Measurements from ENCODE around the gene OR10J4. TPM values are rescaled to one million over a fixed set of nuclear protein-coding genes. Genes with fewer than 3 reads are reported as not detected.

OR10J4 gene
- total and polyA plus RNA-seq, 4 experiments from 2014 or later, result not detected

DNA sequence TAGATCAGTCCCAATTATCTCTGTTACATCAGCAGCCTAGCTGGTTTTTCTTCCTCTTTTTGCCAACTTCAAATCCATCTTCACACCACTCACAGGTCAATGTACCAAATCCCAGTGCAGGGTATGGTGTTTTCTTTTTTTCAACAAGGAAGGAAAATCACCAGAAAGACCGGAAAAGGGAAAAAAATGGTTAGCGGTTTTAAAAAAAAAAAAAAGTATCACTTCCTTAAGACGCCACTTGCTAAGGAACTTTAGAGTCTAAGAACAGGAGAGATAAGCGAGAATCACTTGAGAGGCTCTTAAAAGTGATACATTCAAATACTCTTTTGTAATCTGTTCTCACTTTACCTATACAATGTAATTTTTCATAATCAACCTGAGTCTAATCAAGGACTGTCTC, 4.5 kb downstream of the OR10J4 start:
- Histone ChIP-seq H3K4me3 (ENCODE audit: low read length in 2 of 2) (no peak overlapping the region), H3K4me1 (ENCODE audit: insufficient read depth, low read length) (no peaks in the 10 kb centered on the region), H3K36me3 (ENCODE audit: insufficient read depth, low read length) (no peaks in the 10 kb centered on the region), H3K9me3 (ENCODE audit: control insufficient read depth in 1 of 2, low read length in 2 of 2) (no peaks in the 10 kb centered on the region), H3K27me3 (ENCODE audit: insufficient read depth, low read length) (no peaks in the 10 kb centered on the region), H3K27ac (ENCODE audit: low read depth, low read length) (no peak overlapping the region)
- intact Hi-C loops (cut with micrococcal nuclease), result no loop called here
- H3K36me3 Mint-ChIP-seq, result no peaks in the 10 kb centered on the region
- no peaks in the 10 kb centered on the region for H3K4me1 Mint-ChIP-seq
- peaks cover 4 to 17% of the 10 kb centered on the region in 2 donors for H3K27me3 Mint-ChIP-seq
- no peak overlapping the region for H3K4me3 Mint-ChIP-seq
- DNase-seq, result no peak
- CTCF ChIA-PET (ENCODE audit: partially characterized antibody), result interaction anchor here (0.7 kb wide), 1 partner anchor 459 kb away, joined by 4 read pairs; no protein-coding TSS in a partner anchor
- POLR2A ChIA-PET (ENCODE audit: partially characterized antibody), result no interaction called here
- no peak overlapping the region for H3K27ac Mint-ChIP-seq
- peaks cover 0 to 1% (median 0%) of the 10 kb centered on the region in 8 donors for H3K9me3 Mint-ChIP-seq

DNA sequence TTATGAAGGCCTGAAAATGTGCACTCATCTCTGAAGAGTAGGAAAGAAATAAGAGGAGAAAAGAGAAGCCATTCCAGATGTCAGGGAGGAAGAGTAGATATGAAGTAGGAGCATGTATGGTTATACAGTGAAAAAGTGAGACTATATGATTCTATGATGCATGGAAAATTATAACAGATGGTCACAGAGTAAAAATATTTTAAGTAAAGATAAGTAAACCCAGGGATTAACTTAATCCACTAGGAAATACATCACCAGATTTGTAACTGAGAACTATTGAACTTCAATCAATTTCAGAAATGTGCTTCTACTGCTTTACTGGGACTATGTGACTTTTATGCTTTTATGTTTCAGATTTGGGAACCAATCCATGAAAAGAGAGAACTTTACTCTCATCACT, 7.4 kb downstream of the OR10J4 start, which contains the start of gene OR10J1:
OR10J1 (plus strand) TSS at position 301 of the 400 bp plus-strand sequence; CDS start at position 371, 70 bp downstream.
- H3K36me3 Mint-ChIP-seq, result no peaks in the 10 kb centered on the region
- no peak within 1 kb of the TSS for H3K4me3 ChIP-seq (ENCODE audit: low read length in 2 of 2)
- H3K27me3 ChIP-seq (ENCODE audit: insufficient read depth, low read length), result no peaks in the 10 kb centered on the region
- H3K27ac Mint-ChIP-seq, result no peak within 1 kb of the TSS
- H3K9me3 Mint-ChIP-seq, result peaks cover 0 to 1% (median 0%) of the 10 kb centered on the region in 8 donors
- H3K36me3 ChIP-seq (ENCODE audit: insufficient read depth, low read length), result no peaks in the 10 kb centered on the region
- intact Hi-C loops (cut with micrococcal nuclease), result no loop called here
- CTCF ChIA-PET (ENCODE audit: partially characterized antibody), result no interaction called here
- H3K27ac ChIP-seq (ENCODE audit: low read depth, low read length), result no peak within 1 kb of the TSS
- H3K27me3 Mint-ChIP-seq, result peaks cover 9 to 18% of the 10 kb centered on the region in 2 donors
- no peaks in the 10 kb centered on the region for H3K4me1 ChIP-seq (ENCODE audit: insufficient read depth, low read length)
- no peaks in the 10 kb centered on the region for H3K4me1 Mint-ChIP-seq
- POLR2A ChIA-PET (ENCODE audit: partially characterized antibody), result no interaction called here
- DNase-seq, result no peak
- H3K9me3 ChIP-seq (ENCODE audit: control insufficient read depth in 1 of 2, low read length in 2 of 2), result no peaks in the 10 kb centered on the region
- no peak within 1 kb of the TSS for H3K4me3 Mint-ChIP-seq

DNA sequence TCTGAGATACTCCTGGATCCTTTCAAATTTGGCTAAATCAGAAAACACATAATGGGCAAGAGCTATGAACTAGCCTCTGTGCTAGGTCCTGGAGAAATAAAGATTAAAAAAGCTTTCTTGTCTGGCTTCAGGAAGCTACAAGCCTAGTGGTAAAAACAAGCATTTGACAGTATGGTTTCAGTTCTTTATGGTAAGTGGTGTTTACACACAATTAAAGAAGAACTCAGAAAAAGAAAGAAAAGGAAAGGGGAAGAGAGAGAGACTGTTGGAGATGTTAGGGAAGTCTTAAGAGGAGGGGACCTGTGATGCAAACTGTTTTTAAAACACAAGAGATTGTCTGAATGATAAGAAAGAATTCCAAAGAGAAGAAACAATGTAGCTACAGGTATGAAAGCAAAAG, 9.4 kb downstream of the OR10J4 start:
- Mint-ChIP-seq H3K4me1 (no peaks in the 10 kb centered on the region), H3K27ac (no peak overlapping the region), H3K9me3 (peaks cover 0 to 3% (median 0%) of the 10 kb centered on the region in 8 donors), H3K36me3 (no peaks in the 10 kb centered on the region), H3K27me3 (peaks cover 9 to 16% of the 10 kb centered on the region in 2 donors), H3K4me3 (no peak overlapping the region)
- H3K36me3 ChIP-seq (ENCODE audit: insufficient read depth, low read length), result no peaks in the 10 kb centered on the region
- H3K27ac ChIP-seq (ENCODE audit: low read depth, low read length), result no peak overlapping the region
- ChIA-PET POLR2A (ENCODE audit: partially characterized antibody) (no interaction called here), CTCF (ENCODE audit: partially characterized antibody) (no interaction called here)
- no peaks in the 10 kb centered on the region for H3K9me3 ChIP-seq (ENCODE audit: control insufficient read depth in 1 of 2, low read length in 2 of 2)
- H3K4me1 ChIP-seq (ENCODE audit: insufficient read depth, low read length), result no peaks in the 10 kb centered on the region
- H3K4me3 ChIP-seq (ENCODE audit: low read length in 2 of 2), result no peak overlapping the region
- no peaks in the 10 kb centered on the region for H3K27me3 ChIP-seq (ENCODE audit: insufficient read depth, low read length)
- DNase-seq, result no peak
- intact Hi-C loops (cut with micrococcal nuclease), result no loop called here

DNA sequence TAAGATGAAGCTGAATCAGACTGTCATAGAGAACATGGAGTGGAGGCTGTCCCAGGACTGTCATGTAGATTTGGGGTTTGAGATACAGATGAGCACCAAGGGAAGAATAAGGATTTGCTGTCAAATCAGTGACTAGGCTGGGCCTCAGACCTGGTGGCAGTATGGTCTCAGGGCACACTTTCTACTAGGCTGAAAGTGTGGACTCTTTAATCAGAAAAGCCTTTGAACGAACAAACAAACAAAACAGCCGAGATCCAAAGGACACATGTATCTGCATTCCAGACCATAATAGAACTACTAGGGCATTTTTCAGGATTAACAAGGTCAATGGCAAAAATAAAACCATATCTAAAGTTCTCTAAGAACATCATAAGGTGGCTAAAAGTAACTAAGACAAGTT, 10.4 kb downstream of the OR10J4 start:
- no peak for DNase-seq
- intact Hi-C loops (cut with micrococcal nuclease), result no loop called here
- ChIA-PET CTCF (ENCODE audit: partially characterized antibody) (no interaction called here), POLR2A (ENCODE audit: partially characterized antibody) (no interaction called here)
- Histone ChIP-seq H3K4me3 (ENCODE audit: low read length in 2 of 2) (no peak overlapping the region), H3K27me3 (ENCODE audit: insufficient read depth, low read length) (no peaks in the 10 kb centered on the region), H3K9me3 (ENCODE audit: control insufficient read depth in 1 of 2, low read length in 2 of 2) (no peaks in the 10 kb centered on the region), H3K4me1 (ENCODE audit: insufficient read depth, low read length) (no peaks in the 10 kb centered on the region), H3K36me3 (ENCODE audit: insufficient read depth, low read length) (no peaks in the 10 kb centered on the region), H3K27ac (ENCODE audit: low read depth, low read length) (no peak overlapping the region)
- Mint-ChIP-seq H3K4me3 (no peak overlapping the region), H3K9me3 (peaks cover 0 to 4% (median under 1%) of the 10 kb centered on the region in 8 donors), H3K27ac (no peak overlapping the region), H3K4me1 (no peaks in the 10 kb centered on the region), H3K36me3 (no peaks in the 10 kb centered on the region), H3K27me3 (peaks cover 9 to 18% of the 10 kb centered on the region in 2 donors)

DNA sequence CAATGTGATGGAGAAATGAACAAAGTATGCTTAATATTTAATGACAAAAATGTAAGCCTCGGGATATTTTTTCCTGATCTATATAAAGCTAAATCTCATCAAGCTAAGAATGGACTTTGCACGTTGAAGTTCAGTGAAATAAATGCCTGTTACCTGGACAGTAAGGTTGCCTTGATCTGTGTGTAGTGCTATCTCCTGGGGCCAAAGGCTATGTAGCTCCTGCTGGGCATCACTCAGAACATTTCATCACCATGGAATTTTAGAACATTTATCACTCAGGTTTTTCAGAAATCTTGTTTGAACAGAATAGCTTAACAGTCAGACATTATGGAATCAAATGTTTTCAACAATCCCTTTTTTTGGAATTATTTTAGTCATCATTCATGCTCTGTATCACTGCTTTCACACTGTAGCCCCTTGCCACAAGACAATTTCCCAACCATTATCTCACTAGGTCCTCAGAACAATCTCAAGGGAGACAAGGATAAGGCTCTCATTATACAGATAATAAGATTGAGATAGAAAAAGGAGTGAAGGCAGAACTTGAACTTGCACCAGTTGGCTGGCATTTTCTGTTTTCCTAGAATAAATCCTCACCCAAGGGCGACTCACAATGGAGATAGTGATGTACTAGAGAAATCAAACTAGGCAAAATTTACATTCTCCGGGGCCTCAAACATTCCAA, 11.2 kb downstream of the OR10J4 start:
- ChIA-PET CTCF (ENCODE audit: partially characterized antibody) (no interaction called here), POLR2A (ENCODE audit: partially characterized antibody) (no interaction called here)
- intact Hi-C loops (cut with micrococcal nuclease), result no loop called here
- H3K27ac Mint-ChIP-seq, result no peak overlapping the region
- Histone ChIP-seq H3K27ac (ENCODE audit: low read depth, low read length) (no peak overlapping the region), H3K36me3 (ENCODE audit: insufficient read depth, low read length) (no peaks in the 10 kb centered on the region), H3K4me3 (ENCODE audit: low read length in 2 of 2) (no peak overlapping the region), H3K27me3 (ENCODE audit: insufficient read depth, low read length) (no peaks in the 10 kb centered on the region), H3K9me3 (ENCODE audit: control insufficient read depth in 1 of 2, low read length in 2 of 2) (no peaks in the 10 kb centered on the region), H3K4me1 (ENCODE audit: insufficient read depth, low read length) (no peaks in the 10 kb centered on the region)
- H3K4me1 Mint-ChIP-seq, result no peaks in the 10 kb centered on the region
- H3K27me3 Mint-ChIP-seq, result peaks cover 9 to 14% of the 10 kb centered on the region in 2 donors
- H3K36me3 Mint-ChIP-seq, result no peaks in the 10 kb centered on the region
- peaks cover 0 to 10% (median 6%) of the 10 kb centered on the region in 8 donors for H3K9me3 Mint-ChIP-seq
- H3K4me3 Mint-ChIP-seq, result no peak overlapping the region
- no peak for DNase-seq

DNA sequence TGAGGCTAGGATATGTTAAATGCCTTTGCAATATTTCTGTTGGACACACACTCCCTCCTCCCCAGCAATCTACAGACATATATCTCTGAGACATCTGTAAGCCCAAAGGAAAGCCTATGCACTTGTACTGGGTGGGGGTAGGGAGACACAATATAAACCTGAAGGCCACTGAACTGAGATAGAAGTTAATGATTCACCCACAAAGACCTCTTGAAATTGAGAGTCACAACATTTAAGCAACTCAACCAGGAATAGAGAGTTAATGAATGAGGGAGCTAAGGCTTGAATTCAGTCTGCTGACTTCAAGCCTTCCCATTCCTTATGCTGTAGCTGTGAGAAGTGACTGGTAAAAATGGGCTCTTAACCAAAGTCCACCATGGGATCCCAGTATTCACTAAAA, 12.5 kb downstream of the OR10J4 start:
- Mint-ChIP-seq H3K4me1 (no peaks in the 10 kb centered on the region), H3K27me3 (peaks cover 9 to 14% of the 10 kb centered on the region in 2 donors), H3K27ac (no peak overlapping the region), H3K9me3 (peaks cover 0 to 21% (median 8%) of the 10 kb centered on the region in 8 donors), H3K36me3 (no peaks in the 10 kb centered on the region), H3K4me3 (no peak overlapping the region)
- POLR2A ChIA-PET (ENCODE audit: partially characterized antibody), result no interaction called here
- DNase-seq, result no peak
- no peaks in the 10 kb centered on the region for H3K9me3 ChIP-seq (ENCODE audit: control insufficient read depth in 1 of 2, low read length in 2 of 2)
- H3K4me3 ChIP-seq (ENCODE audit: low read length in 2 of 2), result no peak overlapping the region
- intact Hi-C loops (cut with micrococcal nuclease), result no loop called here
- H3K27ac ChIP-seq (ENCODE audit: low read depth, low read length), result no peak overlapping the region
- no peaks in the 10 kb centered on the region for H3K36me3 ChIP-seq (ENCODE audit: insufficient read depth, low read length)
- CTCF ChIA-PET (ENCODE audit: partially characterized antibody), result no interaction called here
- no peaks in the 10 kb centered on the region for H3K27me3 ChIP-seq (ENCODE audit: insufficient read depth, low read length)
- no peaks in the 10 kb centered on the region for H3K4me1 ChIP-seq (ENCODE audit: insufficient read depth, low read length)

DNA sequence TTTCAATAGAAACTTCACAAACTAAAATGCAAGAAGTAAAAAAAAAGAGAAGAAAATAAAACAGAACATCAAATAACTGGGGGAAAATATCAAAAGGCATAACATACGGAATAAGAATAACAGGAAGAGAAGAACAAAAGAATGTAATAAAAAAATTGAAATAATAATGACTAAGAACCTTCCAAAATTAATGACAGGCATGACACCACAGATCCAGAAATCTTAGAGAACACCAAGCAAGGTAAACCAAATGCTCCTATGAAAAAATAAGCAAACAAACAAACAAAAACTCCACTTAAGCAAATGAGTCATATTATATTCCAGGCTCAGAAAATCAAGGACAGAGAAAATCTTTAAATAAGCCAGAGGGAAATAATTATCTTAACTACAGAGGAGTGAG, 16.2 kb downstream of the OR10J4 start:
- intact Hi-C loops (cut with micrococcal nuclease), result no loop called here
- no peak overlapping the region for H3K27ac ChIP-seq (ENCODE audit: low read depth, low read length)

More for the DNA sequence above, 16.2 kb downstream of the OR10J4 start:
- H3K27me3 ChIP-seq (ENCODE audit: insufficient read depth, low read length), result no peaks in the 10 kb centered on the region
- DNase-seq, result no peak
- no peaks in the 10 kb centered on the region for H3K4me1 Mint-ChIP-seq
- H3K36me3 ChIP-seq (ENCODE audit: insufficient read depth, low read length), result no peaks in the 10 kb centered on the region
- ChIA-PET POLR2A (ENCODE audit: partially characterized antibody) (no interaction called here), CTCF (ENCODE audit: partially characterized antibody) (no interaction called here)
- no peak overlapping the region for H3K4me3 Mint-ChIP-seq
- H3K27me3 Mint-ChIP-seq, result peaks cover 4 to 9% of the 10 kb centered on the region in 2 donors
- H3K9me3 Mint-ChIP-seq, result peaks cover 0 to 41% (median 16%) of the 10 kb centered on the region in 8 donors
- H3K4me3 ChIP-seq (ENCODE audit: low read length in 2 of 2), result no peak overlapping the region
- no peak overlapping the region for H3K27ac Mint-ChIP-seq
- H3K36me3 Mint-ChIP-seq, result no peaks in the 10 kb centered on the region
- H3K9me3 ChIP-seq (ENCODE audit: control insufficient read depth in 1 of 2, low read length in 2 of 2), result no peaks in the 10 kb centered on the region
- H3K4me1 ChIP-seq (ENCODE audit: insufficient read depth, low read length), result no peaks in the 10 kb centered on the region
